HG03103 (cell line): ENCODE data around the gene NPM3.

ENCODE experiments used
- ATAC-seq: cut with Tn5 transposase; IDR thresholded peaks from one replicate; pipeline ENCODE4 v1.9.1; 2021; ENCODE audit warnings: low read depth; ENCODE audit not compliant: unreplicated experiment

The NPM3 gene, protein sequence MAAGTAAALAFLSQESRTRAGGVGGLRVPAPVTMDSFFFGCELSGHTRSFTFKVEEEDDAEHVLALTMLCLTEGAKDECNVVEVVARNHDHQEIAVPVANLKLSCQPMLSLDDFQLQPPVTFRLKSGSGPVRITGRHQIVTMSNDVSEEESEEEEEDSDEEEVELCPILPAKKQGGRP

GRCh38 chr10:101782811-101783735, at the start of gene NPM3:
TSS of gene NPM3 (minus strand) at chr10:101783446. CDS start at chr10:101783390, 56 bp downstream.
- ATAC-seq, result peak; percentile 53

DNA sequence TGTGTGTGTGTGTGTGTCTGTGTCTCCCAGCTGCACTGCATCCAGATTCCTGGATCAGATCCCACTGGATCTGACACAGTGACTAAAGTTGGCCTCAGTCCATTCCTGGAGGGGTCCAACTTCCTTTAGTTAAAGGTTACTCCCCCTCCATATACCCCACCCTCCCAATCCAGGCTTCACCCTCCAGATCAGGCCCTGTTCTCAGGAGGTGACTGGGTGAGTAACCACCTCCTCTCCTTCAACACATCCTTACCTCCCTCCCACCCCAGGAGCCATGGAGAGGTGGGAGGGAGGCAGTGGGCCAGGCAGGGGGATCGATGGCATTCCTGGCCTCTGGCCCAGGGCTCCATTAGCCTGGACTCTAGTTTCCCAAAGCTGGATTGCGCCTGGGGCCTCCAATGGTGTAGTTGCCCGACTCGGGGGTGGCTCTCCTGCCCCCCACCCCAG, 49.1 kb upstream of the NPM3 start:
- no peak for ATAC-seq

GRCh38 chr10:101831169-101831811, 48.0 kb upstream of the NPM3 start:
- no peak for ATAC-seq

- ATAC-seq, result peak; percentile 39
These were observed 47.3 kb upstream of the NPM3 start for GRCh38 chr10:101830322-101831168.

GRCh38 chr10:101829561-101830315, 46.5 kb upstream of the NPM3 start:
- ATAC-seq, result peak; percentile 27

- no peak for ATAC-seq
These were observed 45.7 kb upstream of the NPM3 start for GRCh38 chr10:101828766-101829551.

DNA sequence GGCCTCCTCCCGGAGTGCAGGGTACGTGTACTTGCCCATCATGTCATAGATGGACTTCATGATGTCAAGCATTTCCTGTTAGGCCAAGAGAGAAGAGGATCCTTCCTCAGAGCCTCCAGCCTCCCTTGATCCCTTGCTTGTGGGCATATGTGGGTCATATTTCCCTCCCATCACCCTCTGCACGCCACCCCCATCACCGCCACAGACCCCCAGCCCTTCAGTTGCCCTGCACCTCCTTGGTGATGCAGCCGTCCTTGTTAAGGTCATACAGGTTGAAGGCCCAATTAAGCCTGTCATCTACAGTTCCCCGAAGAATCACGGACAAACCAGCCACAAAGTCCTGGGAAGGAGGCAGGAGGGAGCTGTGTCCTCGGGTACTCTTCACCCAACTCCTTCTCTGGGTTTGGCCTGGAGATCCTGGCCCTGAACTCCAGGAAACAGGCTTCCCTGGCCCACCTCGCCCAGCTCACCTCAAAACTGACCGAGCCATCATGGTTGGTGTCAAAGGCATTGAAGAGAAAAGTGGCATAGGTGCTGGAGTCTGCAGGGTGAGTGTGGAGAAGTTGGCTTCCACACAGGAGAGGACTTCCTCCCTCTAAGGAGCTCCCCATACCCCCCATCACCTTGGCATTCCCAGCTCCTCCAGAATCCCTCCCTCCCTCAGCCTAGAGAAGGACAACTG, 44.8 kb upstream of the NPM3 start:
- ATAC-seq, result no peak

DNA sequence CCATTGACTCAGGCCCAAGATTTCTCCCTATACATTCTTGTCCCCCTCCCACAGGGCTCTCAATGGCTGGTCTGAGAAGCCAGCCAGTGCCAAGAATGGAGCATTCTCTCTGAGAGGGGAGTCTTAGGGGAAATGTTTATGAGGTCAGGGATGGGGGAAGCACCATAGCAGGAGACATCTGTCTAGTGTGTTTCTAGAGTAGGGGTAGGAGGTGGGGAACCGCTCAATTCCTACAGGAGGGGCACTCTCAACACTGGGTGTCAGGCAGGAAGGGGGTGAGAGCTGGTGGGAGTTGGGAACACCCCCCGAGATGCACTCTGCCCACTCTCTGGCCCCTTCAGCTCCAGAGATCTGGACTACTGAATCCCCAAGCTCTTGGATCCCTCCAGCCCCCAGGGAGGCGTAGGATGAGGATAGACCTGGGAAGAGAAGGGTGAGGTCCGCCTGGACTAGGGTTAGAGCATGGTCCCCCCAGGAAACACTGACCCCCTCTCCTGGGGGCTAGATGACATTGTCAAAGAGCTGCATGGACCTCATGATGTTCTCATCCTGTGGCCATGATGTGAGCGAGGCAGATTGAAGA, 43.7 kb upstream of the NPM3 start:
- no peak for ATAC-seq

DNA sequence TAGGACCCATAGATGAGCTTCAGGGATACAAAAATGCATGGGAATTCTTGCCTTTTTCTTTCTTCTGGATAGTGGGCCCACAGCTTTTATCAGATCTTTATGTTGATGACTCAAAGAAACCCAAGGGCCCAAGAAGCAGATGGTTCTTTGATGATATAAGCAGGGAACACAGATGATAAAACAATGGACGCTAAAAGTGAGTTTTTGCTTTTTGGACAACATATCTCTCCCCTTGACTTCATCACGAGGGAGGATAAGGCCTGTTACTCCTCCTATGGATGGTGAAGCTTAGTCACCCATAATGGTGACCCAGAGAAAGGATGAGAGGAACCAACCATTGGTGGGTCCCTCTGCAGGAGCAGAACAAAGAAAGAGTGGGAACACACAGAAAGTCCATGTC, 41.5 kb upstream of the NPM3 start:
- ATAC-seq, result no peak

DNA sequence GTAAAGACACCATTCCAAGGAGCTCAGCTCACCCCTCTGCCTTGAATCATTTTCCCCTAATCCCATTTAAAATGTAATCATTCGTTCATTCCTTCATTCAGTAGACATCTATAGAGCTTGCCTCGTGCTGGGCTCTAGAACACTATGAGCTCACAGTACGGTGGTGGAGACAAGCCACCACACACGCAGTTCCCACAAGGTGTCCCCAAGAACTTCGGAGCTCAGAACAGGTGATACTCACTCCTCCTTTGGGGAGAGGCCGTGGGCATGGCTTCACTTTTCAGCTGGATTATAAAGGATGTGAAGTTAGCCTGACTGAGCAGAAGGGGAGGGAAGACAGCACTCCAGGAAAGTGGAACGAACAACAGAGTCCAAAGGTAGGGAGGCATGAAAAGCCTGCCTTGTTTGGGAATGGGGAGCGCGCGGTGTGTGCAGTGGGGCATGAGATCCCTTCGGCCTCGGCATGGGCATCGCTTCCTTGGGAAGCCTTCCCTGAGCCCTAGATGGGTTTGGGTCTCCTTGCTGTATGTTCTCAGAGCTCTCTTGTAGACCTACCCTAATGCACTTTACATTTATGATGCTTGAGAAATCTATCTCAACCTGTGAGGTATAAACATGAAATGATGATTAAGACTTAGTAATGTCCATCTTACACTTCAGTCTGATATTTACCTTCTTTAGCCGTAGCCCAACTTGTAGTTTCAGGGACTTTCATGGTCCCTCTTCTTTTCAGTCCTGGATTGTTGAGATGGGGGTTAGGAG, 35.8 kb upstream of the NPM3 start:
- ATAC-seq, result peak; percentile 19

- ATAC-seq, result peak; percentile 82
These were observed 35.0 kb upstream of the NPM3 start, which contains the start of gene OGA for GRCh38 chr10:101818119-101818871. TSS of gene OGA (minus strand) at chr10:101818444. CDS start at chr10:101818022, 422 bp downstream.

- ATAC-seq, result peak; percentile 3
These were observed 34.3 kb upstream of the NPM3 start for GRCh38 chr10:101817337-101818118.

DNA sequence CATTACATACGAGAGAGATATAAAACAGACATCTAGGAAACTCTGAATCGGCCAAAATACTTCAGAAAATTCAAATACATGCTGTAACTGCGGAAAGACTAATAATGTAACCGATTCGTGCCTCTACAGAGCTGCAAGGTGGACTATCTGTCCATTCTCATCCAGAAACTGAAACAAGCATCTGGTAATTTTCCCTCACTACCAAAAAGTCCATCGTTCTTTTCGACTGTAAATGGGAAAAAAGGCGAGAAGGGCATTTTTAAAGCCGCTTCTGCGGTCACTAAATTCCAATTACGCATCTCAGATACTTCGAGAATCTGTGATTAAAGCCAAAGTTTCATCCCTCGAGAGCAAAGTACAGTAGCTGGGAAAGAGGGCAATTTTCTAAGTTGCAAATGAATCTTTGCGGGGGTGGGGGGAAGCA, 33.7 kb upstream of the NPM3 start:
- ATAC-seq, result no peak

- ATAC-seq, result no peak
These were observed 33.1 kb upstream of the NPM3 start for GRCh38 chr10:101816376-101816775.

- ATAC-seq, result no peak
These were observed 31.3 kb upstream of the NPM3 start for GRCh38 chr10:101814466-101815071.
